Trophoblast cell (in vitro differentiated cells and primary cell): ENCODE measurements around the gene ZNF276.

Source experiments
- DNase-seq, 2 donors: peaks; one replicate each; pipeline ENCODE4 v3.0.0-alpha.2; 2016
- H2AFZ ChIP-seq: 2 replicates; pipeline ENCODE4 v1.6.1; 2013; ENCODE audit warnings: low read length, moderate library complexity, mild to moderate bottlenecking; ENCODE audit not compliant: insufficient read depth, poor library complexity
- H2AK5ac ChIP-seq: 2 replicates; pipeline ENCODE4 v1.6.1; 2013; ENCODE audit warnings: mild to moderate bottlenecking, low read length
- H2BK120ac ChIP-seq: 2 replicates; pipeline ENCODE4 v1.6.1; 2013; ENCODE audit warnings: low read length, mild to moderate bottlenecking, moderate library complexity; ENCODE audit not compliant: insufficient read depth, poor library complexity
- H2BK12ac ChIP-seq: 2 replicates; pipeline ENCODE4 v1.6.1; 2013; ENCODE audit warnings: mild to moderate bottlenecking, low read length, moderate library complexity
- H2BK5ac ChIP-seq: 2 replicates; pipeline ENCODE4 v1.6.1; 2013; ENCODE audit warnings: low read length, low read depth, moderate library complexity, mild to moderate bottlenecking; ENCODE audit not compliant: poor library complexity
- H3K14ac ChIP-seq: 2 replicates; pipeline ENCODE4 v1.6.1; 2013; ENCODE audit warnings: mild to moderate bottlenecking, low read length
- H3K18ac ChIP-seq: 2 replicates; pipeline ENCODE4 v1.6.1; 2013; ENCODE audit warnings: mild to moderate bottlenecking, low read length
- H3K23ac ChIP-seq: 2 replicates; pipeline ENCODE4 v1.6.1; 2013; ENCODE audit warnings: low read length
- H3K27ac ChIP-seq: 2 replicates; pipeline ENCODE4 v1.5.1; 2013; ENCODE audit warnings: low read depth, mild to moderate bottlenecking, inconsistent platforms, low read length, moderate library complexity
- H3K27me3 ChIP-seq: 2 replicates; pipeline ENCODE4 v1.6.1; 2013; ENCODE audit warnings: inconsistent platforms, mild to moderate bottlenecking, low read length, moderate library complexity; ENCODE audit not compliant: insufficient read depth
- H3K36me3 ChIP-seq, 2 experiments: 1 replicate in 1 of 2; 2 replicates in 1 of 2; pipeline ENCODE4 v1.6.1; 2013; ENCODE audit warnings: low read length in 2 of 2, mild to moderate bottlenecking in 2 of 2, moderate library complexity in 1 of 2; ENCODE audit not compliant: insufficient read depth in 2 of 2, control insufficient read depth in 1 of 2
- H3K4ac ChIP-seq: 2 replicates; pipeline ENCODE4 v1.6.1; 2013; ENCODE audit warnings: low read depth, mild to moderate bottlenecking, low read length, moderate library complexity
- H3K4me1 ChIP-seq, 2 experiments: 1 replicate in 1 of 2; 2 replicates in 1 of 2; pipeline ENCODE4 v1.6.1; 2013; ENCODE audit warnings: low read length in 2 of 2, mild to moderate bottlenecking in 2 of 2, moderate library complexity in 1 of 2; ENCODE audit not compliant: insufficient read depth in 2 of 2, control insufficient read depth in 1 of 2
- H3K4me2 ChIP-seq: 2 replicates; pipeline ENCODE4 v1.6.1; 2013; ENCODE audit warnings: inconsistent platforms, mild to moderate bottlenecking, low read length, moderate library complexity
- H3K4me3 ChIP-seq: 2 replicates; pipeline ENCODE4 v1.5.1; 2013; ENCODE audit warnings: mild to moderate bottlenecking, low read depth, low read length, inconsistent platforms
- H3K79me1 ChIP-seq: one replicate; pipeline ENCODE4 v1.6.1; 2013; ENCODE audit warnings: low read length
- H3K79me2 ChIP-seq: 2 replicates; pipeline ENCODE4 v1.6.1; 2013; ENCODE audit warnings: low read length, mild to moderate bottlenecking; ENCODE audit not compliant: control insufficient read depth, insufficient read depth, poor library complexity
- H3K9ac ChIP-seq: 2 replicates; pipeline ENCODE4 v1.6.1; 2013; ENCODE audit warnings: mild to moderate bottlenecking, low read length
- H3K9me3 ChIP-seq: 2 replicates; pipeline ENCODE4 v1.6.1; 2013; ENCODE audit warnings: low read depth, mild to moderate bottlenecking, control low read depth, inconsistent platforms, low read length; ENCODE audit not compliant: insufficient read depth
- H4K12ac ChIP-seq: 2 replicates; pipeline ENCODE4 v1.6.1; 2013; ENCODE audit warnings: low read depth, mild to moderate bottlenecking, low read length, moderate library complexity
- H4K8ac ChIP-seq: 2 replicates; pipeline ENCODE4 v1.6.1; 2013; ENCODE audit warnings: low read depth, mild to moderate bottlenecking, low read length, moderate library complexity
- H4K91ac ChIP-seq: one replicate; pipeline ENCODE4 v1.6.1; 2013; ENCODE audit warnings: low read depth, mild to moderate bottlenecking, low read length, moderate library complexity
- WGBS: extraction: QIAGEN DNeasy Blood & Tissue Kit; methylation state at CpG from one replicate; pipeline ENCODE4 v1.1.7; 2013; ENCODE audit warnings: missing lambda C conversion rate; ENCODE audit not compliant: insufficient read length, insufficient coverage; ENCODE audit errors: extremely low coverage; 5-methylcytosine and 5-hydroxymethylcytosine counted together

ZNF276 gene

DNA sequence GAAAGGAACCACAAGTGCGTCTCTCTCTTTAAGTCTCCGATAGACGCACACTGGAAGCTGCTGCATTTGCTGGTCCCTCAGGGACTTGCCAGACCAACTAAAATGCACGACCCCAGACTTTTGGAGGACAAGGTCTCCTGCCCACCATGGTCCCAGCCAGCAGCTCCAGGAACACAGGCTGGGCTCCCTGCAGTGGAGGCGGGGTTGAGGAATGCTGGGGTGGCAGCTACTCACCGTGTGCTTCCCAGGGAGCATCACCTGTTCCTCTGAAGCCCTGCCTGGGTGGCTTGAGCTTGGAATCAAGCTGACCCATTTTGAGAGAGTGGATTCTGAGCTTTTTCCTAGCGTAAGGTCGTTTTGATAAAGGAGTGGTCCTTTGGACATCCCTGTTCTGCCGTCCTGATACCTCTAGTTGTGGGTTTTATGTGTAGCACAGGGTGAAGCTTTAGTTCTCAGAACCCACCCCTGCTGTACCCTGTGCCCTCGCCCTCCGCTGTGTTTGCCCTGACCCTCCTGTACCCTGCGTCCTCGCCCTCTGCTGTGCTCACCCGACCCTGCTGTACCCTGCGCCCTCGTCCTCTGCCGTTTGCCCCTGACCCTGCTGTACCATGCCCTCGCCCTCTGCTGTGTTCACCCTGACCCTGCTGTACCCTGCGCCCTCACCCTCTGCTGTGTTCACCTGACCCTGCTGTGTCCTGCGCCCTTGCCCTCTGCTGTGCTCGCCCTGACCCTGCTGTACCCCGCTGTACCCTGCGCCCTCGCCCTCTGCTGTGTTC, 11.0 kb downstream of the ZNF276 start:
- no peaks in the 10 kb centered on the region for H3K27me3 ChIP-seq
- H4K8ac ChIP-seq, result no peak overlapping the region
- H2AFZ ChIP-seq, result no peak overlapping the region
- H3K27ac ChIP-seq, result no peak overlapping the region
- H4K12ac ChIP-seq, result no peak overlapping the region
- no peak overlapping the region for H3K23ac ChIP-seq
- no peak overlapping the region for H4K91ac ChIP-seq
- no peak overlapping the region for H3K9ac ChIP-seq
- no peaks in the 10 kb centered on the region for H3K79me1 ChIP-seq
- no peak overlapping the region for H3K14ac ChIP-seq
- peaks cover 4% of the 10 kb centered on the region for H3K9me3 ChIP-seq
- no peak overlapping the region for H3K4me2 ChIP-seq
- no peak overlapping the region for H3K18ac ChIP-seq
- no peak overlapping the region for H3K4ac ChIP-seq
- WGBS, result no CpG with 5 or more reads among the region's 24 CpGs
- H2BK12ac ChIP-seq, result no peak overlapping the region
- no peak overlapping the region for H3K4me3 ChIP-seq
- peaks cover 74 to 76% of the 10 kb centered on the region in 2 experiments for H3K36me3 ChIP-seq
- H2BK120ac ChIP-seq, result no peak overlapping the region
- no peak for DNase-seq
- no peaks in the 10 kb centered on the region for H3K4me1 ChIP-seq
- no peak overlapping the region for H2BK5ac ChIP-seq
- H2AK5ac ChIP-seq, result no peak overlapping the region
- H3K79me2 ChIP-seq, result no peaks in the 10 kb centered on the region

DNA sequence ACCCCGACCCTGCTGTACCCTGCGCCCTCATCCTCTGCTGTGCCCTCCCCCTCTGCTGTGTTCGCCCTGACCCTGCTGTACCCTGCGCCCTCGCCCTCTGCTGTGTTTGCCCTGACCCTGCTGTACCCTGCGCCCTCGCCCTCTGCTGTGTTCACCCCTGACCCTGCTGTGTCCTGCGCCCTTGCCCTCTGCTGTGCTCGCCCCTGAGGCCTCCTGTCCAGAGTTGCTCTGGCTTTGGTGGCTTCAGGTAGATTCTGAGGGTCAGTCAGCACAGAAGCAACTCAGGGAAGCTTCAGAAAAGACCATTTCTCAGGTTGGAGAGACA, 11.5 kb downstream of the ZNF276 start:
- Histone ChIP-seq H2BK5ac (no peak overlapping the region), H4K12ac (no peak overlapping the region), H3K4me3 (no peak overlapping the region), H4K91ac (no peak overlapping the region), H3K79me2 (no peaks in the 10 kb centered on the region), H3K4me2 (no peak overlapping the region), H2AFZ (no peak overlapping the region), H3K23ac (no peak overlapping the region), H3K14ac (no peak overlapping the region), H3K36me3 (peaks cover 74 to 76% of the 10 kb centered on the region in 2 experiments), H3K18ac (no peak overlapping the region), H3K4me1 (no peaks in the 10 kb centered on the region), H3K79me1 (no peaks in the 10 kb centered on the region), H2AK5ac (no peak overlapping the region), H3K9ac (no peak overlapping the region), H3K27me3 (no peaks in the 10 kb centered on the region), H2BK120ac (no peak overlapping the region), H3K27ac (no peak overlapping the region), H2BK12ac (no peak overlapping the region), H3K9me3 (peaks cover 2% of the 10 kb centered on the region), H3K4ac (no peak overlapping the region), H4K8ac (no peak overlapping the region)
- no CpG with 5 or more reads among the region's 9 CpGs for WGBS
- DNase-seq, result no peak

DNA sequence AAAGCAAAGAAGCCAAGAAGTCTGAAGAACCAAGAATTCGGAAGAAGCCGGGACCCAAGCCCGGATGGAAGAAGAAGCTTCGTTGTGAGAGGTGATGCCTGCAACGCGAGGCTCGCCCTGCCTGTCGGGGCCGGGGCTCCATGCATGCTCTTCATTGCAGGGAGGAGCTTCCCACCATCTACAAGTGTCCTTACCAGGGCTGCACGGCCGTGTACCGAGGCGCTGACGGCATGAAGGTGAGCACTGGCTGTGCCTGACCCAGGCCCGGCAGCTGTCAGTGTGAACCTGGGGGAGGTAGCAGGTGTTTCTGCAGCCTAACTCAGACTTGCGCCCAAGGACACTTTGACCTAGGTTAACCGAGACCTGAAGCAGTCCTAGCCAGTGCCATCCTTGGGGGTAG, 12.0 kb downstream of the ZNF276 start:
- no peak overlapping the region for H2AFZ ChIP-seq
- no peak overlapping the region for H3K4me3 ChIP-seq
- H3K36me3 ChIP-seq, result peaks cover 78 to 79% of the 10 kb centered on the region in 2 experiments
- H3K9me3 ChIP-seq, result peaks cover 1% of the 10 kb centered on the region
- H3K4me1 ChIP-seq, result no peaks in the 10 kb centered on the region
- no peak overlapping the region for H4K12ac ChIP-seq
- H3K4ac ChIP-seq, result no peak overlapping the region
- no peak overlapping the region for H3K27ac ChIP-seq
- H3K23ac ChIP-seq, result no peak overlapping the region
- no peak overlapping the region for H2BK120ac ChIP-seq
- H3K79me2 ChIP-seq, result no peaks in the 10 kb centered on the region
- no peaks in the 10 kb centered on the region for H3K79me1 ChIP-seq
- no peak overlapping the region for H3K18ac ChIP-seq
- no peaks in the 10 kb centered on the region for H3K27me3 ChIP-seq
- H3K14ac ChIP-seq, result no peak overlapping the region
- no peak overlapping the region for H2AK5ac ChIP-seq
- H3K9ac ChIP-seq, result no peak overlapping the region
- no peak overlapping the region for H3K4me2 ChIP-seq
- no peak overlapping the region for H4K8ac ChIP-seq
- no peak for DNase-seq
- H4K91ac ChIP-seq, result no peak overlapping the region
- no peak overlapping the region for H2BK12ac ChIP-seq
- WGBS, result no CpG with 5 or more reads among the region's 17 CpGs
- H2BK5ac ChIP-seq, result no peak overlapping the region

DNA sequence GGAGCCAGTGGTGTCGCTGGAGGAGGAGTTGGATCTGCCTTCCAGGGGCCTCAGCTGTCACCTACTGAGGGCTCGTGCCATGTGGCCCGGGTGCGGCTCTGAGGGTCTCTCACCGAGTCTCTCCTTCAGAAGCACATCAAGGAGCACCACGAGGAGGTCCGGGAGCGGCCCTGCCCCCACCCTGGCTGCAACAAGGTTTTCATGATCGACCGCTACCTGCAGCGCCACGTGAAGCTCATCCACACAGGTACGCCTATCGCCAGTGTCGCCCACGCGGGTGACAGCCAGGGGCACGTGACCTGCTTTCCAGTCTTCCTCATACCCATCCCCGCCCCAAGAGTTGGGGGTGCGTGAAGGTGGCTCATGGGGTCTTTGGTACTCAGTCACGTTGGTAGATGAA, 12.5 kb downstream of the ZNF276 start:
- Histone ChIP-seq H3K4me1 (no peaks in the 10 kb centered on the region), H4K12ac (no peak overlapping the region), H2BK12ac (no peak overlapping the region), H3K14ac (no peak overlapping the region), H4K91ac (no peak overlapping the region), H3K4me3 (no peak overlapping the region), H4K8ac (no peak overlapping the region), H3K9me3 (peaks cover 1% of the 10 kb centered on the region), H3K79me1 (no peaks in the 10 kb centered on the region), H3K27me3 (no peaks in the 10 kb centered on the region), H3K18ac (no peak overlapping the region), H2BK120ac (no peak overlapping the region), H3K27ac (no peak overlapping the region), H3K36me3 (peaks cover 80 to 82% of the 10 kb centered on the region in 2 experiments), H3K79me2 (no peaks in the 10 kb centered on the region), H3K9ac (no peak overlapping the region), H3K23ac (no peak overlapping the region), H2AK5ac (no peak overlapping the region), H3K4ac (no peak overlapping the region), H2BK5ac (no peak overlapping the region), H2AFZ (no peak overlapping the region), H3K4me2 (no peak overlapping the region)
- DNase-seq, result no peak
- WGBS, result no CpG with 5 or more reads among the region's 21 CpGs
